GM18511 (cell line): ENCODE results near the gene FFAR3.

Experiments
- ATAC-seq: cut with Tn5 transposase; IDR thresholded peaks from one replicate; pipeline ENCODE4 v1.9.1; 2021; ENCODE audit warnings: mild to moderate bottlenecking, moderate library complexity; ENCODE audit not compliant: unreplicated experiment

FFAR3 gene

GRCh38 chr19:35330475-35330874 lies 27.8 kb upstream of the FFAR3 start:
- ATAC-seq = peak; percentile 57

- ATAC-seq = no peak
Observed at GRCh38 chr19:35331551-35332214, 26.6 kb upstream of the FFAR3 start.

GRCh38 chr19:35332817-35333216 lies 25.4 kb upstream of the FFAR3 start:
- ATAC-seq = no peak

- ATAC-seq = no peak
Observed at GRCh38 chr19:35334144-35334753, 24.0 kb upstream of the FFAR3 start.

GRCh38 chr19:35336166-35336955 lies 21.9 kb upstream of the FFAR3 start:
- no peak for ATAC-seq

- ATAC-seq = no peak
Observed at GRCh38 chr19:35337097-35337983, 20.9 kb upstream of the FFAR3 start.

GRCh38 chr19:35337984-35338296 lies 20.3 kb upstream of the FFAR3 start:
- ATAC-seq = no peak

- ATAC-seq = no peak
Observed at GRCh38 chr19:35340431-35340830, 17.8 kb upstream of the FFAR3 start.

- no peak for ATAC-seq
Observed at GRCh38 chr19:35341006-35341405, 17.3 kb upstream of the FFAR3 start.

GRCh38 chr19:35341565-35342225 lies 16.6 kb upstream of the FFAR3 start:
- no peak for ATAC-seq

GRCh38 chr19:35342430-35342829 lies 15.8 kb upstream of the FFAR3 start:
- ATAC-seq = no peak

GRCh38 chr19:35344511-35345031 lies 13.7 kb upstream of the FFAR3 start:
- no peak for ATAC-seq

GRCh38 chr19:35345671-35346111 lies 12.6 kb upstream of the FFAR3 start:
- no peak for ATAC-seq

- ATAC-seq = peak; percentile 43
Observed at GRCh38 chr19:35346193-35347052, 11.8 kb upstream of the FFAR3 start.

GRCh38 chr19:35347171-35347929 lies 10.9 kb upstream of the FFAR3 start, which contains the start of gene FFAR1:
Gene FFAR1, plus strand, starts transcription at chr19:35347902. Its CDS starts 3,650 bp downstream, at chr19:35351552.
- peak; percentile 60 for ATAC-seq

- no peak for ATAC-seq
Observed at GRCh38 chr19:35347930-35348298, 10.3 kb upstream of the FFAR3 start.

- ATAC-seq = no peak
Observed at GRCh38 chr19:35348911-35349611, 9.2 kb upstream of the FFAR3 start.
